HepG2 (cell line): ENCODE data around the gene BPI. TPM values are rescaled to one million over a fixed set of nuclear protein-coding genes. Genes with fewer than 3 reads are reported as not detected.

Source experiments
- ATAC-seq: fragments of 200-7000 bp; cut with Tn5 transposase; 3 replicates; pipeline ENCODE4 v1.9.1; 2020; ENCODE audit warnings: mild to moderate bottlenecking, moderate library complexity
- BruUV-seq: library from RNA; stranded (reverse); fragments of 400-500 nt; replicated peaks from 2 replicates; lab custom pipeline; 2021; lab: Mats Ljungman, UMichigan
- CTCF ChIA-PET: fragments of 300-600 bp; formaldehyde crosslinking; extraction: SDS; loops from one replicate; lab custom pipeline; 2021; ENCODE audit warnings: low total read pairs, inconsistent platforms, low intra/inter-chr PET ratio; lab: Yijun Ruan, JAX
- POLR2A ChIA-PET: fragments of 350-600 bp; sonication (Branson Sonifier 250); formaldehyde crosslinking; loops from one replicate; lab custom pipeline; 2020; ENCODE audit warnings: antibody characterized with exemption, inconsistent platforms; lab: Yijun Ruan, JAX
- DNase-seq: peaks from one replicate; pipeline ENCODE4 v3.0.0-alpha.2; 2015; ENCODE audit warnings: low spot score
- FAIRE-seq: peaks from 3 replicates; lab custom pipeline; 2011; peaks lifted over from hg19 to GRCh38; lab: Jason Lieb, UNC
- H2AFZ ChIP-seq: one replicate; pipeline ENCODE4 v1.6.1; 2011; ENCODE audit warnings: low read length, inconsistent platforms
- H3K27ac ChIP-seq: fragments of 300-600 bp; 3 replicates; pipeline ENCODE4 v1.8.0; 2011; ENCODE audit warnings: mixed run types, mild to moderate bottlenecking, mixed read lengths, low read length, inconsistent platforms; ENCODE audit not compliant: insufficient read depth; ENCODE audit errors: extremely low read length
- H3K27me3 ChIP-seq, 2 experiments: fragments of 200-600 bp in 1 of 2; 2 replicates in 1 of 2; 3 replicates in 1 of 2; pipeline versions ENCODE4 v1.6.0 to v1.8.0; 2011; ENCODE audit warnings: low read length in 2 of 2, mild to moderate bottlenecking in 2 of 2, moderate library complexity in 2 of 2, inconsistent platforms in 1 of 2; ENCODE audit not compliant: insufficient read depth in 2 of 2, control insufficient read depth in 1 of 2
- H3K36me3 ChIP-seq, 2 experiments: fragments of 200-600 bp in 1 of 2; replicated peaks in 1 of 2; 2 replicates in 1 of 2; 3 replicates in 1 of 2; pipeline versions ENCODE4 v1.5.1 to v1.8.0; 2011; ENCODE audit warnings: low read length in 2 of 2, inconsistent platforms in 1 of 2; ENCODE audit not compliant: insufficient read depth in 2 of 2, control insufficient read depth in 1 of 2
- H3K4me1 ChIP-seq: 2 replicates; pipeline ENCODE4 v1.5.1; 2012; ENCODE audit warnings: low read length, inconsistent platforms; ENCODE audit not compliant: insufficient read depth
- H3K4me2 ChIP-seq: 2 replicates; pipeline ENCODE4 v1.6.0; 2011; ENCODE audit warnings: low read depth, low read length, inconsistent platforms
- H3K4me3 ChIP-seq, 3 experiments: fragments of 200-600 bp in 1 of 3; sonication (generic), shearing (Covaris generic) in 1 of 3; replicated peaks in 1 of 3; 2 replicates each; pipeline ENCODE4 v1.5.1; 2011 to 2016; ENCODE audit warnings: low read length in 3 of 3, inconsistent platforms in 2 of 3, low read depth in 2 of 3, mild to moderate bottlenecking in 2 of 3, control low read depth in 1 of 3, mixed read lengths in 1 of 3; ENCODE audit not compliant: insufficient read depth in 1 of 3
- H3K79me2 ChIP-seq: one replicate; pipeline ENCODE4 v1.6.1; 2011; ENCODE audit warnings: low read length, inconsistent platforms; ENCODE audit not compliant: insufficient read depth
- H3K9ac ChIP-seq: 2 replicates; pipeline ENCODE4 v1.6.0; 2011; ENCODE audit warnings: mild to moderate bottlenecking, low read depth, low read length, inconsistent platforms; ENCODE audit not compliant: insufficient read depth
- H3K9me3 ChIP-seq: 2 replicates; pipeline ENCODE4 v1.5.1; 2012; ENCODE audit warnings: mild to moderate bottlenecking, low read length
- H4K20me1 ChIP-seq: 2 replicates; pipeline ENCODE4 v1.6.0; 2011; ENCODE audit warnings: inconsistent platforms, mild to moderate bottlenecking, low read length, moderate library complexity; ENCODE audit not compliant: insufficient read depth
- AKAP8 ChIP-seq: sonication (generic); formaldehyde crosslinking; IDR thresholded peaks from 2 replicates; pipeline ENCODE4 v1.5.1; 2020; ENCODE audit warnings: mild to moderate bottlenecking, missing genetic modification reagents
- FOXC1 ChIP-seq: sonication (generic); formaldehyde crosslinking; IDR thresholded peaks from 2 replicates; pipeline ENCODE4 v1.8.0; 2022; ENCODE audit warnings: mild to moderate bottlenecking, missing genetic modification reagents, borderline replicate concordance
- HDAC6 ChIP-seq: fragments of 200-600 bp; sonication (generic); IDR thresholded peaks from 2 replicates; pipeline ENCODE4 v1.7.0; 2017; ENCODE audit warnings: mild to moderate bottlenecking, antibody characterized with exemption, low read length, low read depth
- KDM2A ChIP-seq: sonication (generic); formaldehyde crosslinking; IDR thresholded peaks from 2 replicates; pipeline ENCODE4 v1.4.0; 2020; ENCODE audit warnings: low read depth, missing genetic modification reagents, borderline replicate concordance
- REXO4 ChIP-seq: sonication (generic); formaldehyde crosslinking; IDR thresholded peaks from 2 replicates; pipeline ENCODE4 v1.8.0; 2022; ENCODE audit warnings: missing genetic modification reagents, mild to moderate bottlenecking, borderline replicate concordance
- ZFYVE20 ChIP-seq: sonication (generic); formaldehyde crosslinking; IDR thresholded peaks from 2 replicates; pipeline ENCODE4 v1.8.0; 2023; ENCODE audit warnings: low read depth, mild to moderate bottlenecking, moderate library complexity, missing genetic modification reagents, borderline replicate concordance
- ZMYM3 ChIP-seq: sonication (generic); formaldehyde crosslinking; IDR thresholded peaks from 2 replicates; pipeline ENCODE4 v1.5.1; 2020; ENCODE audit warnings: mild to moderate bottlenecking, missing genetic modification reagents
- ZNF101 ChIP-seq: sonication (generic); formaldehyde crosslinking; IDR thresholded peaks from 2 replicates; pipeline ENCODE4 v1.4.0; 2020; ENCODE audit warnings: mild to moderate bottlenecking, low read depth, missing genetic modification reagents, borderline replicate concordance
- ZNF30 ChIP-seq: sonication (generic); formaldehyde crosslinking; IDR thresholded peaks from 2 replicates; pipeline ENCODE4 v1.5.0; 2020; ENCODE audit warnings: mild to moderate bottlenecking, missing genetic modification reagents
- ZNF629 ChIP-seq: sonication (generic); formaldehyde crosslinking; conservative IDR thresholded peaks from 2 replicates; pipeline ENCODE4 v1.5.0; 2020; ENCODE audit warnings: missing genetic modification reagents
- WGBS: methylation state at CpG from one replicate; pipeline ENCODE4 v1.1.6; 2017; ENCODE audit warnings: low lambda C conversion rate; 5-methylcytosine and 5-hydroxymethylcytosine counted together
- in situ Hi-C: cut with HindIII; loops from 2 replicates; pipeline ENCODE4 v1.10.0; 2017; ENCODE audit warnings: low pct_unique_long_range_greater_than_20kb; ENCODE audit not compliant: extremely low pct_ligation_motif_present
- intact Hi-C: fragments of 100-400 bp; cut with micrococcal nuclease; formaldehyde crosslinking; loops from one replicate; pipeline ENCODE4 v1.10.0; 2022; ENCODE audit not compliant: unreplicated experiment
- polyA plus RNA-seq, 8 experiments: library from polyadenylated mRNA; depleted of rRNA in 3 of 8; stranded (reverse) in 7 of 8; unstranded in 1 of 8; fragments of >200 nt; fragmentation: Illumina TruSeq in 4 of 8; extraction: Trizol in 4 of 8; gene quantifications; 2 replicates each; pipeline versions ENCODE4 v1.2.1 to v1.2.3, GENCODE V29; 2011 to 2016; ENCODE audit warnings: low read depth in 4 of 8, missing spikeins in 1 of 8, mixed read lengths in 1 of 8; ENCODE audit not compliant: insufficient read depth in 1 of 8
- total RNA-seq, 5 experiments: library from RNA; depleted of rRNA; stranded (reverse); fragments of >200 nt; fragmentation: Illumina TruSeq; extraction: Trizol; gene quantifications; 2 replicates each; pipeline ENCODE4 v1.2.3, GENCODE V29; 2016; ENCODE audit warnings: low read depth in 1 of 5
- TF ChIP-seq, protein P1 (sequence below): sonication (generic); formaldehyde crosslinking; IDR thresholded peaks from 2 replicates; pipeline ENCODE4 v1.5.1; 2020; ENCODE audit warnings: mild to moderate bottlenecking, moderate library complexity, missing genetic modification reagents
- TF ChIP-seq, protein P2 (sequence below): sonication (generic); formaldehyde crosslinking; IDR thresholded peaks from 2 replicates; pipeline ENCODE4 v1.4.0; 2020; ENCODE audit warnings: mild to moderate bottlenecking, missing genetic modification reagents, borderline replicate concordance
- TF ChIP-seq, protein P3 (sequence below): sonication (generic); formaldehyde crosslinking; IDR thresholded peaks from 2 replicates; pipeline ENCODE4 v1.5.1; 2020; ENCODE audit warnings: missing genetic modification reagents, mild to moderate bottlenecking, borderline replicate concordance

The BPI gene
- total and polyA plus RNA-seq, 2 of the 13 experiments (the other 11 are each of a cell fraction or from before 2014, with no cell fraction given) = not detected

DNA sequence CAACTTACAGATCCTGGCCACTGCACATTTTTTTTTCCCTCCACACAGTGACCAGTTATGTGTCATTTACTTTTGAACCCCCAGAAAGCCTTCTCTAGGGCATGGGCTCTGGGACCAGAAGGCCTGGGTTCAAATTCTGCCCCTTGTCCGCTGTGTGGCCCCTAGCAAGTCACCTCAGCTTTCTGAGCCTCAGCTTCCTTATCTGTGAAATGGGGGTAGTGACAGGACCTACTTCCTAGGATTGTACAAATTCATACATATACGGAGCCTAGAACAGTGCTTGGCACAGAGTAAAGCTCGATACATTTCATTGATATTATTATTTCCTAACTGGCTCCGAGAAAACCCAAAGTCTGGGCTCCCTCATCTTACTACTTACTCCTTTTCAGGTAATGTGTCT, 1.6 kb downstream of the BPI start:
- ATAC-seq (no peak), FAIRE-seq (no peak), DNase-seq (no peak)
- H3K27ac ChIP-seq = no peak overlapping the region
- ChIA-PET CTCF (no interaction called here), POLR2A (no interaction called here)
- no peak overlapping the region for H3K4me2 ChIP-seq
- no peaks in the 10 kb centered on the region for H3K79me2 ChIP-seq
- no peak overlapping the region for H3K4me3 ChIP-seq
- no TSS peak for BruUV-seq
- H3K9ac ChIP-seq = no peak overlapping the region
- H3K36me3 ChIP-seq = no peaks in the 10 kb centered on the region
- H4K20me1 ChIP-seq = no peaks in the 10 kb centered on the region
- in situ Hi-C loops = no loop called here
- intact Hi-C loops = no loop called here
- no peak for TF ChIP-seq AKAP8 (CRISPR knock-in tag)
- peak; percentile 58 for TF ChIP-seq ZNF629 (CRISPR knock-in tag)
- no peaks in the 10 kb centered on the region for H3K9me3 ChIP-seq
- H3K27me3 ChIP-seq = peaks cover 2 to 22% of the 10 kb centered on the region in 2 experiments; a peak in 3 of 5 replicates
- WGBS = 34% methylated on average over 4 of the region's 4 CpGs
- no peaks in the 10 kb centered on the region for H3K4me1 ChIP-seq
- H2AFZ ChIP-seq = no peak overlapping the region

DNA sequence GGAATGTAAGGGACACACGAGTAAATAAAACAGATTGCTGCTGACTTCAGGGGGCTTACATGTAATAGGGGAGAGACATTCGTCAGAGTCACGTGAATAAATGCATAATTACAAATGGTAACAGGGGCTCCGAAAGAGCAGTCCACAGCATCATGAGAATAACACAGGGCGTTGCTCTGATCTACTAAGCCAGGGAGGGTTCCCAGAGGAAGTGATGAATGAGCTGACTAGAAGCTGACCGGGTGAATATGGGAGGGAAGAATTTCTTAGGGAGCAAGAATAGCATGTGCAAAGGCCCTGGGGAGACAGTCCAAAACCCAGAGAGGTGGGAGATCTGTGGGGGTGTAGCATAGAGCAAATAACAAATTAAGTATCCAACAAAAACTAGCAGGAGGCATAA, 2.4 kb downstream of the BPI start:
- intact Hi-C loops = no loop called here
- Histone ChIP-seq H3K27me3 (peaks cover 2 to 20% of the 10 kb centered on the region in 2 experiments; a peak in 2 of 5 replicates), H3K9me3 (no peaks in the 10 kb centered on the region), H3K4me3 (no peak overlapping the region), H3K4me2 (no peak overlapping the region), H3K27ac (no peak overlapping the region), H3K79me2 (no peaks in the 10 kb centered on the region), H3K36me3 (no peaks in the 10 kb centered on the region), H2AFZ (no peak overlapping the region), H3K4me1 (no peaks in the 10 kb centered on the region), H3K9ac (no peak overlapping the region), H4K20me1 (no peaks in the 10 kb centered on the region)
- 29% methylated on average over 6 of the region's 6 CpGs for WGBS
- FAIRE-seq (no peak), DNase-seq (no peak), ATAC-seq (no peak)
- in situ Hi-C loops = no loop called here
- ChIA-PET POLR2A (no interaction called here), CTCF (no interaction called here)
- BruUV-seq = no TSS peak
- TF ChIP-seq ZNF30 (no peak), ZNF101 (no peak), ZFYVE20 (CRISPR knock-in tag) (no peak), ZMYM3 (CRISPR knock-in tag) (no peak), FOXC1 (no peak), HDAC6 (no peak), REXO4 (no peak), KDM2A (CRISPR knock-in tag) (no peak)
- TF ChIP-seq, protein P1, sequence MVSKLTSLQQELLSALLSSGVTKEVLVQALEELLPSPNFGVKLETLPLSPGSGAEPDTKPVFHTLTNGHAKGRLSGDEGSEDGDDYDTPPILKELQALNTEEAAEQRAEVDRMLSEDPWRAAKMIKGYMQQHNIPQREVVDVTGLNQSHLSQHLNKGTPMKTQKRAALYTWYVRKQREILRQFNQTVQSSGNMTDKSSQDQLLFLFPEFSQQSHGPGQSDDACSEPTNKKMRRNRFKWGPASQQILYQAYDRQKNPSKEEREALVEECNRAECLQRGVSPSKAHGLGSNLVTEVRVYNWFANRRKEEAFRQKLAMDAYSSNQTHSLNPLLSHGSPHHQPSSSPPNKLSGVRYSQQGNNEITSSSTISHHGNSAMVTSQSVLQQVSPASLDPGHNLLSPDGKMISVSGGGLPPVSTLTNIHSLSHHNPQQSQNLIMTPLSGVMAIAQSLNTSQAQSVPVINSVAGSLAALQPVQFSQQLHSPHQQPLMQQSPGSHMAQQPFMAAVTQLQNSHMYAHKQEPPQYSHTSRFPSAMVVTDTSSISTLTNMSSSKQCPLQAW (CRISPR knock-in tag) = no peak
- TF ChIP-seq, protein P2, sequence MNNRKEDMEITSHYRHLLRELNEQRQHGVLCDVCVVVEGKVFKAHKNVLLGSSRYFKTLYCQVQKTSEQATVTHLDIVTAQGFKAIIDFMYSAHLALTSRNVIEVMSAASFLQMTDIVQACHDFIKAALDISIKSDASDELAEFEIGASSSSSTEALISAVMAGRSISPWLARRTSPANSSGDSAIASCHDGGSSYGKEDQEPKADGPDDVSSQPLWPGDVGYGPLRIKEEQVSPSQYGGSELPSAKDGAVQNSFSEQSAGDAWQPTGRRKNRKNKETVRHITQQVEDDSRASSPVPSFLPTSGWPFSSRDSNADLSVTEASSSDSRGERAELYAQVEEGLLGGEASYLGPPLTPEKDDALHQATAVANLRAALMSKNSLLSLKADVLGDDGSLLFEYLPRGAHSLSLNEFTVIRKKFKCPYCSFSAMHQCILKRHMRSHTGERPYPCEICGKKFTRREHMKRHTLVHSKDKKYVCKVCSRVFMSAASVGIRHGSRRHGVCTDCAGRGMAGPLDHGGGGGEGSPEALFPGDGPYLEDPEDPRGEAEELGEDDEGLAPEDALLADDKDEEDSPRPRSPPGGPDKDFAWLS (CRISPR knock-in tag) = no peak
- TF ChIP-seq, protein P3, sequence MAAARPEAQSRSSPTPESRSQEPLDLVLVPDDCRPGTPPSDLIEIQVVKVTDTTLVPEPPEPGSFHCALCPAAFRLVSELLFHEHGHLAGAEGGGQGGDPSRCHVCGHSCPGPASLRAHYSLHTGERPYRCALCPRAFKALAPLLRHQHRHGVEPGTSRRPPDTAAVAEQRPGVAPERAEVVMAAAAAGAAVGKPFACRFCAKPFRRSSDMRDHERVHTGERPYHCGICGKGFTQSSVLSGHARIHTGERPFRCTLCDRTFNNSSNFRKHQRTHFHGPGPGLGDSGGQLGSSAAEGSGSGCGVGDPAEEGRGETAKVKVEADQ (CRISPR knock-in tag) = no peak
